ENCODE results near the gene SCARF2.
A peak's percentile ranks its signal among the peaks of the same experiment; 100 is the strongest.

The SCARF2 gene

DNA sequence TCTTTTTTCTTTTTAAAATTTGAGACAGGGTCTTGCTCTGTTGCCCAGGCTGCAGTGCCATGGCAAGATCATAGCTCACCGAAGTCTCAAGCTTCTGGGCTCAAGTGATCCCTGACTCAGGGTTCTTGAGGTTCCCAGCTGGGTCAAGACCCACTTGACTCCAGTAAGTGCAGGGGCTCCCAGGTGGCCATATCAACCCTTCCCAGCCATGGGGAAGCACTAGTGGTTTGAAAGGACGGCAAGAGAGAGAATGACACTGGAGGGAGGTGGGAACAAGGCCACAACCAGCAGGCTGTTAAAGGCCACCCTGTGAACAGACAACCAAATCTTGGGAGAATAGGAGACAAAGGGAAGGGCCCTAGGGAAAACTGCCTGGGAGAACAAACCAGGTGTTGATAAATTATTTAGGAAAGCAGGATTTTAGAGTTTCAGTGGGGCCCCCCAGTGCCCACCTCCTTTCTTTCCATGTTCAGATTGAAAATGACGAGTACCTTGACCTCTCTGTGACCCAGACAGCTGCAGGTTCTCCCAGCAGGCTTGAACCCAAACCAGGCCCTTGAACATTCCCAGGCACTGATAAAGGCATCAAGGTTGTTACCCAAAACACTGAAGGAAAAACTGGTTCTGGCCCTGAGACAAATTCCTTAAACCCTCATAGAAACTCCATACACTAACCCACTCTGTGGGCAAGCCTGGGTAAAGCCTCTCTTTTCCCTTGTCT lies 29.2 kb upstream of the SCARF2 start:
- no peaks in the 10 kb centered on the region for H3K9me3 Mint-ChIP-seq
- peak overlapping the region; percentile 60 for H3K27ac Mint-ChIP-seq
- no peaks in the 10 kb centered on the region for H3K27me3 Mint-ChIP-seq
- H3K4me1 Mint-ChIP-seq = peaks cover 38% of the 10 kb centered on the region
- no peak overlapping the region for H3K4me3 Mint-ChIP-seq
- ATAC-seq = no peak
- peaks cover 23% of the 10 kb centered on the region for H3K36me3 Mint-ChIP-seq

DNA sequence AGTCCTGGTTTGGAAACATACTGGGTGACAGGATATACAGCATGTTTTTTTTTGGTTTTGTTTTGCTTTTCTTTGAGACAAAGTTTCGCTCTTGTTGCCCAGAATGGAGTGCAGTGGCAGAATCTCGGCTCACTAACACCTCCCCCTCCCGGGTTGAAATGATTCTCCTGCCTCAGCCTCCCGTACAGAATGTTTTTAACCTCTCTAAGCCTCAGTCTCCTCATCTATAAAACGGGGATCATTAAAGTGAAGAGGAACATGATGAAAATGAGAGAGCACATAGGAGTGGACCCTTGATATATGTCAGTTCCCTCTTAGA lies 28.1 kb upstream of the SCARF2 start:
- no peak overlapping the region for H3K4me3 Mint-ChIP-seq
- H3K9me3 Mint-ChIP-seq = no peaks in the 10 kb centered on the region
- no peak for ATAC-seq
- H3K36me3 Mint-ChIP-seq = peaks cover 14% of the 10 kb centered on the region
- H3K27ac Mint-ChIP-seq = peak overlapping the region; percentile 85
- H3K27me3 Mint-ChIP-seq = no peaks in the 10 kb centered on the region
- H3K4me1 Mint-ChIP-seq = peaks cover 38% of the 10 kb centered on the region

DNA sequence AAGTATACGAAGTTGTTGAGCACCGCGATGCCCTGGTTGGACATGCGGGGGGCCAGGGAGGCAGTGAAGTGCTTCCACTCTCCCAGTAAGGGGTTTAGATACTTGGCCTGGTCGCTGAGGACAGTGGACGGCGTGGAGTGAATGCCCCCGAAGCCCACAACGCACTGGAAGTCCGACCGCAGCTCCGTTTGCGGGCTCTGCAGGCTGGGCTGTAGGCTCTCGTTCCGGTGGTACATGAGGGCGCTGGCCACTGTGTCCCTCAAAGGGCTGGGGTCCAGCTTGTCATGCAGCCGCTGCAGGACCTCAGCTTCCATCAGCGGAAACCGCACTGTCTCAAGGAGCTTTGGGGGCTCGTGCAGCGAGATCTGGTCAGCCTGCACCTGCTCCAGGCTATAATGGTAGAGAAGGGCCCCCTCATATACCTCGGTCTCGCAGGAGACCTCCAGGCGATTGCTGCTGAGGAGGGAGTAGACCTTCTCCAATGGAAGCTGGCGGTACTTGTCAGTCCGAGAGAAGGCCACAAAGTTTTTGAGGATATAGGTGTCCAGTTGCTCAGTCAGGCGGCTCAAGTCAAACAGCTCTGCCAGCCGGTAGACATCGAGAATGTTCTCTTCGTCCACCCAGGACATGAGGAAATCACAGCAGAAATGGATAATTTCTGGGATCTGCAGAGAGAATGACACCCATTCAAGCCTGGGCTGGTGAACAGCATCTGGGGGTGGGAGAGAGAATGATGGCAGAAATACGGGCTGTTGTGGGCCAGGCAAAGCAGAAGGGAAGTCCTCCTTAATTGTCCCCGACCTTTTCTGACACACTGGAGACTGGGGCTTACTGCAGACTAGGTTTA lies 27.5 kb upstream of the SCARF2 start:
- H3K4me1 Mint-ChIP-seq = peaks cover 39% of the 10 kb centered on the region
- peaks cover 8% of the 10 kb centered on the region for H3K36me3 Mint-ChIP-seq
- H3K9me3 Mint-ChIP-seq = no peaks in the 10 kb centered on the region
- no peak for ATAC-seq
- no peak overlapping the region for H3K4me3 Mint-ChIP-seq
- no peaks in the 10 kb centered on the region for H3K27me3 Mint-ChIP-seq
- peak overlapping the region; percentile 85 for H3K27ac Mint-ChIP-seq

DNA sequence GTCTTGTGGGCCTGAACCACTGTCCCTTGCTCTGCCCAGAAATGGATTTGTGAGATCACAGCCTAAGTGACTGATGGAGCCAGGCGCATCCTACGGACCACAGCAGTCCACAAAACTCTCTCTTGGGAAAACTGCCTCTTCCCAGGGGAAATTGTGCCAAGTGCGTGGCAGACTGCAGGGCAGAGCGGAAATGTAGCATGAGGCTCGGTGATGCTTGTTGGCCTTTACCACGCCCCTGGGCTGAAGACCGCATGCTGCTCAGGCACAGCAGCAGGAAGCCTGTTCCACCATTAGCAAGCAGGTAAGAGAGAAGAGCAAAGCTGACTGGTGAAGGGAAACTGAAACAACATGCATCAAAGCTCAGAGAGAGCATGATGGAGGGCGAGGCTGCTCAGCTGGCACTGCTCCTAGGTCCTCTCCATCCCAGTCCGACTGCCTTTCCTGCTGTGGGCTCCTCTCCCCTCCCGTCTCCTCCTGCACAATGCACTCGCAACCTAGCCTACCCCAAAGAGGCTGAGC lies 26.5 kb upstream of the SCARF2 start:
- Mint-ChIP-seq H3K4me3 (peak overlapping the region; percentile 47), H3K36me3 (peaks cover 12% of the 10 kb centered on the region), H3K9me3 (no peaks in the 10 kb centered on the region), H3K27ac (peak overlapping the region; percentile 85), H3K4me1 (peaks cover 49% of the 10 kb centered on the region), H3K27me3 (no peaks in the 10 kb centered on the region)
- ATAC-seq = peak; percentile 84

DNA sequence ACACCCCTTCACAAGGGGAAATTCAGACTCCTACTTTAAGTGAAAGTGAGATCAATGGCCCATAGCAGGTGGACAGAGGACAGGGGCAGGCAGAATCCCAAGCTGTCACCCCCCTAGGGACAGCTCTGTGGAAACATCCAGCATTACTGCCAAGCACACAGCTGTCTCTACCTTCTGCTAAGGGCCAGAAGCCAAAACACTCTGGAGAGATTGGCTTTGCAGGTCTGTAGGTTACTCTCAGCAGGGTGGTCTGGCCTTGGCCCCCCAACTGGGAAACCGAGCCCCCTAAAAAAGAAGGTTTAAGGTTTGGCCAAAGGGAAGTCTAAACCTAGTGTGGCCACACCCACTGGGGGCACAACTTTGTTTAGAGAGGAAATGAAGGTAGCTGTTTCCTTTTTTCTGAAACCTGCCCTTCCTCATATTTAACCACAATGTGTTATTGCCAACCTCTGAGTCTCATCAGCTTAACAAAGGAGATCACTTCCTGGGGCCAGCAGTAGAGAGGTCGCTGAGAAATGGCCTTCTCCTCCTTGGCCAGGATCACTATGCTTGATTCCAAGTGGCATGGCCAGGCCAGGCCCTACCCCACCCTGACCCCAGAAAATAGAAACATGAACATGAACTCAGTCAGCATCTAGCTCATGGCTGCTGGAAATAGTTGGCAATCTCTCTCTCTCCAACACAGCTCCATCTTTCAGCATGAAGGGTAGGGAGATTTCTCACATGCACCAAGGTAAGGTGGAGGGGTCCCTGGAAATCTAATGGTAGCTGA lies 25.9 kb upstream of the SCARF2 start:
- H3K9me3 Mint-ChIP-seq = no peaks in the 10 kb centered on the region
- ATAC-seq = peak; percentile 91
- H3K36me3 Mint-ChIP-seq = peaks cover 9% of the 10 kb centered on the region
- peaks cover 43% of the 10 kb centered on the region for H3K4me1 Mint-ChIP-seq
- peak overlapping the region; percentile 47 for H3K4me3 Mint-ChIP-seq
- no peaks in the 10 kb centered on the region for H3K27me3 Mint-ChIP-seq
- peak overlapping the region; percentile 85 for H3K27ac Mint-ChIP-seq

DNA sequence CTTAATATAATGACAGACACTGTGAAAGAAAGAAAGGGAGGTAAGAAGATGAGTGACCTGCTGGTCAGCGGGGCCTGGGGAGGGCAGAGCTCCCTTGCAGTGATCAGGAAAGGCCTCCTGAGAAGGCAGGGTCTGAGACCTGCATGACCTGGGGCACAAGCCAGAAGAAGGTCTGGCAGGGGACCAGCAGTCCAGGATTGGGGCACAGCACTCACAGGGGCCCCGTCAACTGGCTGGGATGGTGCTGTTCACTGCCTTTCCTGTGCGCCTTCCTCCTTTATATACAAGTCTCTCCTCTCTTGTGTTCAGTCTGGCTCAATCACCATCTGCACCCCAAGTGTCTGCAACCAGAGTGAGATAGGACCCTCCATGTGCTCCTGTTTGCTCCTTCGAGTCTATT lies 22.2 kb upstream of the SCARF2 start:
- Mint-ChIP-seq H3K27ac (peak overlapping the region; percentile 18), H3K36me3 (peaks cover 30% of the 10 kb centered on the region), H3K27me3 (no peaks in the 10 kb centered on the region), H3K4me3 (no peak overlapping the region), H3K4me1 (peaks cover 53% of the 10 kb centered on the region), H3K9me3 (no peaks in the 10 kb centered on the region)
- no peak for ATAC-seq

DNA sequence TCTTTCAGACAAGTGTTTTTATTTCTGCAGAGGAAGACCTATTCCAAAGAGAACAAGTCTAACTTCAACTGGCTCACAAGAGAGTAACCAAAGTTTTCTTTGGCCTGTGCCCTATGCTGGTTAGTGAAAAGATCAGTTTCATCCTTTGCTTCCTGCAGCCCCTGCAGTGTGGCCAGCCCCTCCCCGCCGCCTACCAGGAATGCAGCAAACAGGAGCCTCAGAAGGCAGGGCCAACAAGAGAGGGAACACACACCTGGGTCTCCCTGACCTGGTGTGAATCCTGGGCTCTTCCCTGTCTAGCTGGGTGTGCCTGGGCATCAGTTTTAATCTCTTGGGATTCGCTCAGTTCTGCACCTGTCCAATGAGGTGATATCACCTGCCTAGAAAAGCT lies 21.5 kb upstream of the SCARF2 start:
- Mint-ChIP-seq H3K4me3 (no peak overlapping the region), H3K9me3 (no peaks in the 10 kb centered on the region), H3K4me1 (peaks cover 46% of the 10 kb centered on the region), H3K27ac (peak overlapping the region; percentile 18), H3K27me3 (no peaks in the 10 kb centered on the region), H3K36me3 (peaks cover 34% of the 10 kb centered on the region)
- no peak for ATAC-seq

DNA sequence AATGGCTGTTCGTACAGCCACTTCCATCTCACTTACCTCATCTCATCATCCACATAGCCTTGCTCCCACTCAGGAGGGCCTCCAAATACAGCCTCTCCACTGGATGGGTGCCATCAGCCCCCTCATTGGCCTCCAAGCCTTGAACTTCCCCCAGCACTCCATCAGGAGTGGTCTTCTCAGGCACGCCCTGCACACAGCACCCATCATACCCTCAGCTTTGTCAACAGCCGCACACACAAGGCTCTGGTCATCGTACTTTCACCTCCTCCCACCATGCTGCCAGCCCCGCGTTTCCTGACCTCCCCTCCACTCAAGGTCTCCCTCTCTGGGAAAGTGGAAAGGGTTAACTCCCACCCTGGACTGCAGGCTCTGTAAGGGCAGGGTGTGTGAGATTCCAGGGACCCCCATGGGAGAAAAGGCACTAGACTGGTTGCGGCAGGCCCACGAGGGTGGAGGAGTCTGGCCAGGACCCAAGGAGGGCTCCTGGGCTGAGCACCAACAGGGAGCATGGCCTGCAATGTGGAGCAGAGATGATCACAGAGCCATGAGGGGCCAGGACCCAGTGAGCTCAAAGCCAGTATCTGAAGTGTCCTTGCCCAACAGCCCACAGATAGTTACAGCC lies 21.0 kb upstream of the SCARF2 start:
- no peaks in the 10 kb centered on the region for H3K27me3 Mint-ChIP-seq
- H3K4me1 Mint-ChIP-seq = peaks cover 41% of the 10 kb centered on the region
- ATAC-seq = no peak
- no peak overlapping the region for H3K27ac Mint-ChIP-seq
- peaks cover 34% of the 10 kb centered on the region for H3K36me3 Mint-ChIP-seq
- no peak overlapping the region for H3K4me3 Mint-ChIP-seq
- no peaks in the 10 kb centered on the region for H3K9me3 Mint-ChIP-seq

DNA sequence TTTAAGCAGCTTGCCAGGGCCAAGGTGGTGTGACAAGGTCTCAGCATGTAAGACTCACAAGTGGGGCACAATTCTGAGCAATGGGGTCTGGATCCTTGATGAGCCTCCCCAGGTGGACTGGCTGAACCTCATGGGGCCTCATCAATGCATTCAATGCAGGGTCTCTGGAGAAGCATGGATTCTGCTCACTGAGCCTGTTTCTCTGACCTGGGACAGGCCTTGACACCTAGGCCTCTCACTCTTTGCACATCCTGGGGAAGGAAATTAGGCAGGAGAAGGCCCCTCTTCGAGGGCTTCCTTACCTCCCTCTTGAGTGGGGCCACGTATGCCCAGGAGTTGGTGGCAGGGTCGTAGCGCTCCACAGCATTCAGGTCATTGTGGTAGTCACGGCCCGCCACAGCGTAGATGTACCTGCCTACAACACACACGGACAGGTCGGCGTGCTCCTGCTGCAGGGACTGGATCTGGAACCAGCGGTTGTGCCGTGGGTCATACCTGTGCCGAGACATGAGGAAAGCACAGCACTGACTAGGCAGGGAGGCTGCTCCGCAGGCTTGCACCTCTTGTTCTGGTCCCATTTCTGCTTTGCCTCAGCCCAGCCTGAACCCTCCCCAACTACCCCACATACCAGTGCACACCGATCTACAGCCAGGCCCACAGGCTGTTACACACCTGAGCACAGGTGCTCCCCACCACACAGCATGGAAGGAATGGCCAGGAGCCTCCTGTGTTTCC lies 20.0 kb upstream of the SCARF2 start:
- no peak for ATAC-seq
- Mint-ChIP-seq H3K4me3 (no peak overlapping the region), H3K27ac (no peak overlapping the region), H3K36me3 (peaks cover 34% of the 10 kb centered on the region), H3K9me3 (no peaks in the 10 kb centered on the region), H3K4me1 (peaks cover 31% of the 10 kb centered on the region), H3K27me3 (no peaks in the 10 kb centered on the region)

DNA sequence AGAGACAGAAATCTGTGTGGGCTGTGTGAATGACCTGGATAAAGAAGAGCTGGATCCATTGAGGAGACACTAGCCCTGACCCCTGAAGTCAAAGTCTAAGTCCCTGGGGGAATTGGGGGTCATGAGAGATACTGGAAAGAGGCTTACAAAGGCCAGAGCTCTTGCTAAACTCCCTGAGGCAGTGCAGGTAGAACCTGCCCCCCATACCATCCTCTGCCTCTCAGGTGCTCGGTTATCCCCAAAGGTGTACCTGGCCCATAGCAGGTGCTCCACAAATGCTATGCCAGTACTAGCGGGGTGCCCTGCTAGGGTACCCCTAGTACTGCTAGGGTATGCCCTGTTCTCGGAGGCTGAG lies 19.1 kb upstream of the SCARF2 start:
- H3K9me3 Mint-ChIP-seq = no peaks in the 10 kb centered on the region
- H3K36me3 Mint-ChIP-seq = peaks cover 42% of the 10 kb centered on the region
- ATAC-seq = no peak
- peak overlapping the region; percentile 20 for H3K27ac Mint-ChIP-seq
- no peak overlapping the region for H3K4me3 Mint-ChIP-seq
- no peaks in the 10 kb centered on the region for H3K27me3 Mint-ChIP-seq
- H3K4me1 Mint-ChIP-seq = peaks cover 27% of the 10 kb centered on the region

DNA sequence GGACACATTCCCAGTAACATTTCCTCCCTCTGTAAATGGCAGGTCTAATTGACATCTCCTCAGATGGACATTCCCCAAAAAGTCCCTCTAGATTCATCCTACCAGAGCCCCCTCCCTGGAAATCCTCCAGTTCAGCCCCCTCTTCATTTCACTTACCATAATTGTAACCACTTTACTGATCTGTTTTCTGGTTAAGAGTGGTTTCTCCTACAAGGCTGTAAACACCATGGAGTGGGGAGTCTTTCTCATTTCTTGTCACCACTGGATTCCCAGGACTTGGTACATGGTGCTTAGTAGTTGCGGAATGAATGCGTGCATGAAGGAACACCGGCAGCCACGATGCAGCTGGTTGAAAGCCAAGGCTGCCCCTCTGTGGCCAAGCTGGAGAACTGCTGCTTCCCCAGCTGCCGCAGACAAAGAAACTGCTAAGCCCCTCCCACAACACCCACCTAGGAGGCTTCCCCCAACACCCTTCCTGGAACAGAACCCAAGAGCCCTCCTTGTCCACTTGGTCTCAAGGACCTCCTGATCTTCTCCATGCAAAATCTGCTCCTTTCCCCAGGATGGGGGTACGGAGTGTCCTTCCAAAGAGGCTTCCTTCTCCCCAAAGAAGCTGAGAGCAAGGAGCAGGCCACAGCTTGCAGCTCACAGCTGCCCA lies 18.6 kb upstream of the SCARF2 start:
- Mint-ChIP-seq H3K36me3 (peaks cover 46% of the 10 kb centered on the region), H3K27me3 (no peaks in the 10 kb centered on the region), H3K9me3 (no peaks in the 10 kb centered on the region), H3K4me3 (no peak overlapping the region), H3K27ac (peak overlapping the region; percentile 20), H3K4me1 (peaks cover 27% of the 10 kb centered on the region)
- peak; percentile 86 for ATAC-seq

DNA sequence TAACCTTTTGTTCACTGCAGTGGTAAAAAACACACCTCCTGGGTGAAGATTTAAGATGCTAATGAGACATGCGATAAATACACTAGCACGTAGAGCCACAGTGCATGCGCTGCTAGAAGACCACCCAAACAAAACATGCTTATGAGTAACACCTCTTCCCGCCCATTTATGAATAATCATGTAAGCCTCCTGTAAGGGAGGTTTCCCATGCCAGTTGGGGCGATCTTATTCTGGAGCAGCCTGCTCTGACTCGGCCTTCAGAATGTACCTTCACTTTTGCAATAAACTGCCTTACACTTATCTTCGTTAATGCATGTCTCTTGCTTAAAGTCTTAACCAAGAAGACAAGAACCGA lies 18.1 kb upstream of the SCARF2 start:
- ATAC-seq = no peak
- H3K36me3 Mint-ChIP-seq = peaks cover 50% of the 10 kb centered on the region
- no peaks in the 10 kb centered on the region for H3K27me3 Mint-ChIP-seq
- H3K4me1 Mint-ChIP-seq = peaks cover 27% of the 10 kb centered on the region
- no peak overlapping the region for H3K4me3 Mint-ChIP-seq
- H3K9me3 Mint-ChIP-seq = no peaks in the 10 kb centered on the region
- H3K27ac Mint-ChIP-seq = peak overlapping the region; percentile 20

DNA sequence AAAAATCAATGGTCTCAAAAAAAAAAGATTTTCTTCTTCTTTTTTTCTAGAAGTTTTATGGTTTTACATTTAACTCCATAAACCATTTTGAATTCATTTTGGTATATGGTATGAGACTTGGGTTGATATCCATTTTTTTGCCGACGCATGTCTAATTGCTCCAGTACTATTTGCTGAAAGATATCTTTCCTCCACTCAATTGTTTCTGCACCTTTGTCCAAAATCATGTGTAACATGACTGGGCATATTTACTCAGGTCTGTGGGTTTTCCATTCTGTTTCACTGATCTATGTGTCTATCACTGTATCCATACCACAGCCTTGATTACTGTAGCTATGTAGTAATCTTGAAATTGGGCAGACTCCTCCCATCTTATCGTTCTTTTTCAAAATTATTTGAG lies 15.6 kb upstream of the SCARF2 start:
- no peaks in the 10 kb centered on the region for H3K27me3 Mint-ChIP-seq
- no peak overlapping the region for H3K27ac Mint-ChIP-seq
- H3K4me1 Mint-ChIP-seq = peaks cover 16% of the 10 kb centered on the region
- ATAC-seq = no peak
- H3K36me3 Mint-ChIP-seq = peaks cover 38% of the 10 kb centered on the region
- H3K4me3 Mint-ChIP-seq = no peak overlapping the region
- H3K9me3 Mint-ChIP-seq = no peaks in the 10 kb centered on the region

DNA sequence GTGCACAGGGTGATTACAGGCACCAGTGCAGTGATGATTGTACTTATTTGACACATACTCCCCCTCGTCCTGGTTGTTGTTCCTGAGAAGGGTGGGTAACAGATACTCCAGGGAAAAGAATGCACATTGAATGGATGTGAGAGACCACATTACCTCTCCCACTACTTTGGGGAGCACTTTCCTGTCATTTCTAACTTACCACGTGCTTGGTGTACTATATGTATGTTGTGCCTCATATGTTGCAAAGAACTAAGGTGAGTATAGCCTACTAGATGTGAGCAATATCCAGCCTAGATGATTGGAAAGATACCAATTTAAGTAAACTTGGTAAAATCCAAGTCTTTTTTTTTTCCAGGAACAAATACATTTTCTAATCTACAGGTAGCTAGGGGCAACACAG lies 14.3 kb upstream of the SCARF2 start:
- Mint-ChIP-seq H3K4me1 (peaks cover 14% of the 10 kb centered on the region), H3K36me3 (peaks cover 37% of the 10 kb centered on the region), H3K27me3 (no peaks in the 10 kb centered on the region), H3K4me3 (no peak overlapping the region), H3K9me3 (no peaks in the 10 kb centered on the region), H3K27ac (no peak overlapping the region)
- ATAC-seq = no peak
